Duodenal mucosa (tissue), 2 donors: Measurements from ENCODE around the gene GCSAM.
"Not testable (repeated sequence)": the region's sequence is repeated elsewhere in the genome, so short reads cannot be mapped to it uniquely, and the experiment has no call there.

Source experiments
- H3K27ac ChIP-seq: one replicate; pipeline ENCODE4 v1.7.0; 2013; ENCODE audit warnings: low read depth, low read length
- H3K27me3 ChIP-seq, 2 donors: one replicate each; pipeline ENCODE4 v1.7.0; 2013; ENCODE audit warnings: low read length in 2 of 2, control low read depth in 1 of 2; ENCODE audit not compliant: insufficient read depth in 2 of 2, control insufficient read depth in 1 of 2
- H3K36me3 ChIP-seq, 2 donors: one replicate each; pipeline ENCODE4 v1.7.0; 2013; ENCODE audit warnings: low read length in 2 of 2, control low read depth in 1 of 2; ENCODE audit not compliant: insufficient read depth in 2 of 2, control insufficient read depth in 1 of 2
- H3K4me1 ChIP-seq, 2 donors: one replicate each; pipeline ENCODE4 v1.7.0; 2013; ENCODE audit warnings: low read length in 2 of 2, control low read depth in 1 of 2; ENCODE audit not compliant: insufficient read depth in 2 of 2, control insufficient read depth in 1 of 2
- H3K4me3 ChIP-seq, 2 donors: one replicate each; pipeline ENCODE4 v1.7.0; 2013; ENCODE audit warnings: low read length in 2 of 2, low read depth in 1 of 2
- H3K9ac ChIP-seq, 2 donors: one replicate each; pipeline ENCODE4 v1.7.0; 2013; ENCODE audit warnings: low read length in 2 of 2, low read depth in 1 of 2
- H3K9me3 ChIP-seq, 2 donors: one replicate each; pipeline ENCODE4 v1.7.0; 2013; ENCODE audit warnings: low read length in 2 of 2, control low read depth in 1 of 2; ENCODE audit not compliant: control insufficient read depth in 1 of 2

The GCSAM gene

GRCh38 chr3:112078125-112079083 is 54.6 kb downstream of the GCSAM start:
- Histone ChIP-seq H3K27ac (no peak overlapping the region), H3K4me3 (no peak overlapping the region), H3K4me1 (peaks cover 14 to 15% of the 10 kb centered on the region in 2 donors), H3K27me3 (no peaks in the 10 kb centered on the region), H3K9ac (no peak overlapping the region), H3K9me3 (no peaks in the 10 kb centered on the region), H3K36me3 (no peaks in the 10 kb centered on the region)

GRCh38 chr3:112074616-112075497 is 58.2 kb downstream of the GCSAM start:
- no peak overlapping the region for H3K9ac ChIP-seq
- H3K36me3 ChIP-seq: no peaks in the 10 kb centered on the region
- peak overlapping the region; percentile 54 to 57 for H3K4me3 ChIP-seq
- H3K9me3 ChIP-seq: no peaks in the 10 kb centered on the region
- no peaks in the 10 kb centered on the region for H3K27me3 ChIP-seq
- H3K27ac ChIP-seq: peak overlapping the region; percentile 71
- H3K4me1 ChIP-seq: peaks cover 14 to 15% of the 10 kb centered on the region in 2 donors

GRCh38 chr3:112074006-112074405 is 59.0 kb downstream of the GCSAM start:
- H3K27me3 ChIP-seq: no peaks in the 10 kb centered on the region
- H3K36me3 ChIP-seq: no peaks in the 10 kb centered on the region
- no peaks in the 10 kb centered on the region for H3K9me3 ChIP-seq
- H3K4me3 ChIP-seq: no peak overlapping the region
- peaks cover 14 to 15% of the 10 kb centered on the region in 2 donors for H3K4me1 ChIP-seq
- no peak overlapping the region for H3K27ac ChIP-seq
- H3K9ac ChIP-seq: no peak overlapping the region

- H3K4me1 ChIP-seq: peaks cover 14 to 15% of the 10 kb centered on the region in 2 donors
- not testable (repeated sequence) for H3K9ac ChIP-seq, H3K27ac ChIP-seq, H3K9me3 ChIP-seq, H3K36me3 ChIP-seq, H3K27me3 ChIP-seq
- H3K4me3 ChIP-seq: peak overlapping the region in 1 of 2 donors; percentile 23
Measured at GRCh38 chr3:112072387-112073060, 60.5 kb downstream of the GCSAM start.
